CD4-positive, alpha-beta T cell treated with Interleukin-4 for 4 hours (primary cell): ENCODE results near the gene LIMS2.

Source experiments
- DNase-seq: peaks from one replicate; pipeline ENCODE4 v3.0.0-alpha.2; 2020

LIMS2 gene

DNA sequence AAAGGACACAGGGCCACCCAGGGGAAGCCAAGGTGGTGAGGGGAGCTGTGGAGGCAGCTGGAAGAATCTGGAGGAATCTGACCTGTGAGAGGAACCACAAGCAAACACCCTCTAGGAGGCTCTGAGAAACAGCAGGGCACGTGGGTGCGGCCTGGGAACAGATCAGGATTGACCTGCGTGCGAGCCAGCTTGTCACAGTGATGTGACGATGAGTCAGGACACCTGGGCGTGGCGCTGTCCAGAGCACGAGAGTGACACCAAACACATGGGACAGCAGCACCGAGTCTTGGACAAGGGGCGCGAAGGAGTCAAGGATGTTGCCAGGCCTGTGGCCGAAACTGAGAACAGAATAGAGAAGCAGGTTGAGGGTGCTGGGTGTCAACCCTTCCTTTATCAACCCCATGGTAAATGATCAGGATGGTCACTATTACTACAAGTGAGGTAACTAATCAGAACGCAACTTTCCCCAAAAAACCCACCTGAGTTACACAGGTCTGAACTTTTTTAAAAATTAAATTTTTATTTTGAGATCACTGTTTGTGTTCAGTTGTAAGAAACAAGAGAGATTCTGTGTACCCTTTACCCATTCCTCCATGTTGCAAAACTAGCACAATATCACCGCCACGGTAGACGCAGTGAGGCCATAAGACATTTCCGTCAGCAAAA is 25.3 kb upstream of the LIMS2 start:
- DNase-seq: peak; percentile 41

DNA sequence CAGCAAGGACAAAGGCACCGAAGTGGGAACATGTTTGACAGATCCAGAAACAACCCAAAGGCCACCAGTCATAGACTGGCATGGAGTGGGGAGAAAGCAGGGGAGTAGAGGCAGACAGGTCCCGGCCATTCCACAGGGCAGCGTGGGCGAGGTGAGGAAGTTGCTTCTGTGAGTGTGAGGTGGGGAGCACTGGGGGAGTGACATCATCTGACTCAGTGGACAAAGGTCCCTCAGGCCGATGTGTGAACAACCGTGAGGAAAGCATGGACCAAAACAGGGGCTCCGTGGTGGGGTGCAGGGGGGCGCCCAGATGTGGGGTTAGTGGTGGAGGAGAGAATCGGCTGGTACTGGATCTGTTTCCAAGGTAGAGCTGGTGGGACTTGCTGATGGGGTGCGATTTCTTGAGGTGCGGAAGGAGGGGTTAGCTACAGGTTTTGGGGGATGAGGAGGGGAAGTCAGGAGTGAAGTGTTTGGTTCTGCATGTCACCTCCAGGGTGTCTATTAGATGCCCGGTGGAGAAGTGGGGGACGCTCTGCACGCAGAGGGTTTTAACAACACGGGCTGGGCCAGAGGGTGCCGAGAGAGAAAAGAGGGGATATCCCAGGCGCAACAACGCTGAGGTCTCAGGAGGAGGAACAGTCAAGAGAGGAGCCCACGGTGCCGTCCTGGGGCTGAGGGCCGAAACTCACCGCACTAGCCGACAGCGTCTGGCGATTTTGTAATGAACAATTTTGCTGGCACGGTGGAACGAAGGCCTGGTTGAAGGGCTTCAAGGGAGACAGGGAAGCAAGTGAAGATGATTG is 23.4 kb upstream of the LIMS2 start:
- DNase-seq: no peak

DNA sequence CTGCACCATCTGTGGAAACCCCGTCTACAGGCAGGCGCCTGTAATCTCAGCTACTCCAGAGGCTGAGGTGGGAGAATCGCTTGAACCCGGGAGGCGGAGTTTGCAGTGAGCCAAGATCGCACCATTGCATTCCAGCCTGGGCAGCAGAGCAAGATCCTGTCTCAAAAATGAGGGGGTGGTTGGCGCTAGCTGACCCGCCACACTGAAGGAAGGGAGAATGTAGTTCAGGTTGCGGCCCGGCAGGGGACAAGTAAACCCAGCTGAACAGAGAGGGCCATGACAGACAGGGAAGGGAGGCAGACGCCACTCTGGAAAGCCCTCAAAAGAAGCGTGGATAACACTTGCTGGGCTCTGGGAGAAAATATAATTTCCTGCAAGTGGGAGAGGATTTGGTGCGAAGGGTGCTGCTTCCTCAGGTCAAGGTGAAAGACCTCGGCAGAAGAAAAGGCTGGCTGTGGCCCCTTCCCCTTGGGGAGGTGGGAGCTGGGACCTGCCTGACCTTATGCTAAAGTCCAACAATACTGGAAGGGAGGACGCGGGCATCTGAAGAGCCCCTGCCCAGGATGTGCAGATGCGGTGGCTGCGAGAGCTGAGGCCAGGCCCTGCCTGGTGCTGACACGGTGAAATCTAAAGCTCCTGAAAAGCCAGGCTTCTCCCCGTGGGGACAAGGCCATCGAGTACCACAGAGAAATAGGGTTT is 22.3 kb upstream of the LIMS2 start:
- DNase-seq: no peak

DNA sequence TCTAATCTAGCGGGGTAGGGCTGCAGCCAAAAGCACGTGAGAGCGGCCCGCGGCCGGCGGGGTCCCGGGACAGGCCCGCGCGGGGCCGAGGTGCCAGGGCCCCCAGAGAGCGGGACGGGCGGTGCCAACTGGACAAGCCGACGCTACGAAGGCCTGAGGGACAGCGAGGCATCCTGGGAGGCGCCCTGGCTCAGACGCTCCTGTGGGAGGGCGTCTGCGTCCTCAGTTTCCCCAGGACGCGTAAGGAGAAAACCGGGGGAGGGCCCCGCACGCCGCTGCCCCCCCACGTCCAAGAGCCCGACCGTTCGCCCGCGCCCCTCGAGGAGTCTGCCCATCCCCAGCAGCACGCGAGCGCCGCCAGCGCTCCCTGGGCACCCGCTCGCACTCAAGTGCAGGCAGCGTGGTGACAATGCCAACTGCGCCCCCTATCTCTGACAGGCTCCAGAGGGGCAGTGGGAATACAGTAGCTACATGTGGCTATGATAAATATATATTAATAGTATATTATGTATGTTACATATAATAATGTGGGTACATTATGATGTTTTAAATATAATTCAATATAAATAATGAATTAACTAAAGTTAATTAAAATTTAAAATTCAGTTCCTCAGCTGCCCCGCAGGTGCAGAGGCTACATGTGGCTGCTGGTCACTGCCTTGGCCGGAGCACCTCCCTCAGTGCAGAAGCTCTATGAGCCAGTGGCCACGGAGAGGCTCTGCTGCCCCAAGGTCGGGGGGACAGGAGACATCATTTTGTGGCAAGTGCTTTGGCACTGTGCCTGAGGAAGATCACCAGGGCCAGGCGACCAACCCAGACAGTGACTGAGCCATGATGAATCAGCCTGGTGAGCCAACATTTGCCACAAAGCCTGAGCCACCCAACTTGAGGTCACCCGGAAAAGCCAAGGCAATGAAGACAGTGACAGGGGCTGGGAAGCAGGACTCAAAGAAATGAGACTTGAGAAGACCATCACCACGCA is 20.5 kb upstream of the LIMS2 start:
- DNase-seq: peak; percentile 47

DNA sequence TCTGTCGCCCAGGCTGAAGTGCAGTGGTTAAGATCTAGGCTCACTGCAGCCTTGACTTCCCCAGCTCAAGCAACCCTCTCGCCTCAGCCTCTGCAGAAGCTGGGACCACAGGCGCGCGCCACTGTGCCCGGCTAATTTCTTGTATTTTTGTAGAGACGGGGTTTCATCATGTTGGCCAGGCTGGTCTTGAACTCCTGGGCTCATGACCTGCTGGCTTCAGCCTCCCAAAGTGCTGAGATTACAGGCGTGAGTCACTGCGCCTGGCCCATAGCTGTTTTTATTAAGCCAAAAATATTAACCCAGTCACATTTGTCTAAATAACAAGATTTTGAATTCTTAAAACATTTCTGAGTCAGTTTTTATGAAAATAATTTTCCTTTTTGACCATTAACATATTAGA is 19.7 kb upstream of the LIMS2 start:
- DNase-seq: no peak

DNA sequence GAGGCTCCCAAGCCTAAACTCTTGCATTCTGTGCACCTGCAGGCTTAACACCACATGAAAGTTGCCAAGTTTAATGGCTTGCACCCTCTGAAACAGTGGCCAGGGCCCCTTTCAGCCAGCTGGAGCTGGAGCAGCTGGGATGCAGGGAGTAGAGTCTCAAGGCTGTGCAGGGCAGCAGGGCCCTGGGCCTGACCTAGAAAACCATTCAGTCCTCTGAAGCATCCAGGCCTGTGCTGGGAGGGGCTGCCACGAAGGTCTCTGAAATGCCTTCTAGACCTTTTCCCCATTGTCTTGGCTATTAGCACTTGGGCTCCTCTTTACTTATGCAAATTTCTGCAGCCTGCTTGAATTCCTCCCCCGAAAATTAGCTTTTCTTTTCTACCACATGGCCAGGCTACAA is 15.4 kb upstream of the LIMS2 start:
- no peak for DNase-seq

DNA sequence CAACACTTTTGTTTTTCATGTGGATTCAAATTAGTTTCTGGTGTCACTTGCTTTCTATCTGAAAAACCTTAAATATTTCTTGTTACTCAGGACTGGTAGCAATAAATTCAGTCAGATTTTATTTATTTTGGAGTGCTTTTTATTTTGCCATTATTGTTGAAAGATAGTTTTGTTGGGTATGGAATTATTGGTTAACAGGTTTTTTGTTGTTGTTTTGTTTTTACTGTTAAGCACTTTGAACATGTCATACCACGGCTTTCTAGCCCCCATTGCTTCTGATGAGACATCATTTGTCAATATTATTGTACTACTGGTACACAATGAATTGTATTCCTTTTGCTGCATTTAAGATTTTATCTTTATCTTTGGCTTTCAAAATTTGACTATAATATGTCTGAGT is 13.1 kb upstream of the LIMS2 start:
- DNase-seq: no peak

DNA sequence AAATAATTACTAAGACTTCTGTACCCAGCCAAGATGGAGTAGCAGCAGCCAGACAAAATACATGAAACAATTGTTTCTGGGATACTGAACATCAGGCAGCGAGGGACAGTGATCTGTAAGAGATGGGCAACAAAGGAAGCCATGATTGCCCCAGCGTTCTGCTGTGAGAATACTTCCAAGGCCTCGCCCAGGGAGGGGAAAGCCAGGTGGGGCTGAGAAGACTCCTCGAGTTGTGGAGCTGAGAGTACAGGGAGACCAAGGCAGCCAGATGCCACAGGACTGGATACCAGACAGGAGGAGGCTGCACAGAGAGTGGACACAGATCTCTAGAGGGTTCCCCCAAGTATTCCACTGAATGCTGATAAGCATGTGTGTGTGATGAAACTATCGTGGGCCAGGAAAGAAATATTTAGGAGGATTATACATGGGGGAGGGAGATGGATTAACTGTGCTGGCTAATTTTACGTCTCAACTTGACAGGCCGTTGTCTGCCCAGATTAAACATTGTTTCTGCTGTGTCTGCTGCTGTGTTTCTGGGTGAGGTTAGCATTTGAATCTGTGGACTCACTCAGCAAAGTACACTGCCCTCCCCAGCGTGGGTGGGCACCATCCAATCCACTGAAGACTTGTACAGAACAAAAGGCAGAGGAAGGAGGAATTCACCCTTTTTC is 10.2 kb upstream of the LIMS2 start:
- no peak for DNase-seq

DNA sequence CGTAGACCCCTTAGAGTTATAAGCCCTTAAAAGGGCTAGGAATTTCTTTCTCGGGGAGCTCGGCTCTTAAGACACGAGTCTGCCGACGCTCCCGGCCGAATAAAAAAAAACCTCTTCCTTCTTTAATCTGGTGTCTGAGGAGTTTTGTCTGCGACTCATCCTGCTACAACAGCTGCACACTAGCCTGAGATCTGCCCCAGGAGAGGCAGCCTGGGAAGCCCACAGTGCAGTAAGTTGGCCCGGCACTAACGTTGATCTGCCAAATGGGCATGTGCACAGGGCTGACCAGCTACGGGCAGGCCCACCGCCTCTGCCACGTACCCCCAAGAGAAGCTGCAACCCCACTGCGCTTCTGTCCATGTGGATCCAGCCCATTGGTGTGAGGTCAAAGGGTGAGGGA is 8.4 kb upstream of the LIMS2 start:
- no peak for DNase-seq

DNA sequence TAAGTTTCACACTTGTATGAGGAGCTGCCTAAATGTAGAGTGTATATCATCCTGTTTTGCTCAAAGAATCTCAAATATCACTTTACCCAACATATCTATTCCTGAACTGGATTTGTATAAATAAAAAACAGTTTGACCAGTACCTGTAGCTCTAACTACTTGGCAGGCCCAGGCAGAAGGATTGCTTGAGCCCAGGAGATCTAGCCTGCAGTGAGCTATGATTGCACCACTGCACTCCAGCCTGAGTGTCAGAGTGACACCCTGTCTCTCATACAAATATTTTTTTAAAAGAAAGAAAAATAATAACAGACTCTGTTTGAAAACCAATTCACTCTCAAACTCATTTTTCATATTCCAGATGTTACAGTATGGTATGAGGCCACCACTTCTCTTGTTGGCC is 7.7 kb upstream of the LIMS2 start:
- DNase-seq: no peak

DNA sequence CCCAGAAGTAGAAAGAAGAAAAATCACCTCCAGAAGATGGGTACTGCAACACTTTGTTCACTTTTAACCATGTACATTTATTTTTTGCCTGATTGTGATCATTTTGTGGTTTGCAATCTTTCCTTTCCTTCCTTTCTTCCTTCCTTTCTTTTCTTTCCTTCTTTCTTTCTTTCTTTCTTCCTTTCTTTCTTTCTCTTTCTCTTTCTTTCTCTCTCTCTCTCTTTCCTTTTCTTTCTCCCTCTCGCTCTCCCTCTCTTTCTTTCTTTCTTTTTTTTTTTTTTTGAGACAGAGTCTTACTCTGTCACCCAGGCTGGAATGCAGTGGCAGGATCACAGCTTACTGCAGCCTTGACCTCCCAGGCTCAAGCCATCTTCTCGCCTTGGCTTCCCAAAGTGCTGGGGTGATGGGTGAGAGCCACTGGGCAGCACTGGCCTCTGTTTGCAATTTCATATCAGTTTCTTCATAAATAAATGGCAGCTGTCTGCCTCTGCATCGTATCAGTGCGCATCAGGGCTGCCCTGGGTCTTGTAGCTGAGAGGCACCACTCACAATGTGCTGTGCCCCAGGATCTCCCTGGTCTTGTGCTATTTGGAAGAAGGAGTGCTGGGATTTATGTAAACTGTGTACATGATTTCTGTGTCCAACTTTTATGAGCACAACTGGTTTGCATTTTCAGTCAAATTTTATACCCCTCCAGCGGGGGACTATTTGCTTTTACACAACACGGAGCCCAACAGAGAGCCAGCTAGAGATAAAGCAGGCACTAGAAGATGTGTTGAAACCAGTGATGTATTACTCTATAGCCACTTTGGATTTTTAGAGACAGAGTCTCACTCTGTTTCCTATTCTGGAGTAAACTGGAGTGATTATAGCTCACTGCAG is 6.9 kb upstream of the LIMS2 start:
- DNase-seq: no peak

DNA sequence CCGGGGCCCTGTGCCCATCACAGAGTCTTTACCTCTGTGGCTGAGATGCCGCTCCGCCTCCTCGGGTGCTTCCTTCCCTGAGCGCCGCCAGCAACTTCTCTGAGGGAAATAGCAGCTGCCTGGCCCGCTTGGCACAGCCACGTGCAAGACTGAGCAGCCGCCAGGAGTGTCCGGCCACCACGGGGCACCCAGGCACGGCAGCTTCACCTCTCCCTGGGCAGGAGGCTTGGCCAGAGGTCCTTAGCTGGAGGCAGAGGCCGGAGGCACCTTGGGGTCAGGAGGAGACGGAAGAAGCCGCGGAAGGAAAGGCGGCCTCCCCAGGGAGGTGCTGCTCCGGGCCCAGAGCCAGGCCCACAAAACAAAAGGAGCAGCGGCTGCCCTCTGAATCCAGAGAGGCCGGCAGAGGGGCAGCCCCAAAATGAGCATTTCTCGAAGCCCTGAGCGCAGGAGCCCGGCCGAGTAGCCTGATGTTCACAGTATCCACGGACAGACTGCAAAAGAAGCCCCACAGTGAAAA is 6.0 kb upstream of the LIMS2 start:
- DNase-seq: no peak

DNA sequence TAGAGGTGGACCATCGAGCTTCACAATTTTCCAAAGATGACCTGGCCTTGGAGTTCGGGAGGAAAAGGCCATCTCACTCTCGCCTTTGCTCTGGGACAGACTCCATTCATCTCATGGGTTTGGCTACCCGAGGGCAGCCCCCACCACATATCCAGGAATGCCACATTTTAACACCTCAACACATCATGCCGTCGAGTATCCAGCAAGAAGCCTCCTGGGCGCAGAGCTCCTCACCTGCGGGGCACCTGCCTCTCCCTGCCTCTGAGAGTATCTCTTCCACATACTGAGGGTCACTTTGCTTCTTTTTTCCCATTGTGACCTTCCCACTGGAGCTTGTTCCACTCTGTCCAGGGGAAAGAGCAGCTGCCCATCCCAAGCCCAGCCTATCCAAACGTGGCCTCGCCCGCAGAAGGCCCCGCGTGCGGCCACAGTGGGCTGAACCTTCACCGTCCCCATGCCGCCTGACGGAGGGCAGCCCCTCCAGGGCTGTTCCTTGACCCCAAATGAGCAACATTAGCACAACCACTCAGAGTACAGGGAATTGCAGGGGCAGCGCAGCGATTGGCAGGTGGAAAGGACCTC is 5.5 kb upstream of the LIMS2 start:
- no peak for DNase-seq

DNA sequence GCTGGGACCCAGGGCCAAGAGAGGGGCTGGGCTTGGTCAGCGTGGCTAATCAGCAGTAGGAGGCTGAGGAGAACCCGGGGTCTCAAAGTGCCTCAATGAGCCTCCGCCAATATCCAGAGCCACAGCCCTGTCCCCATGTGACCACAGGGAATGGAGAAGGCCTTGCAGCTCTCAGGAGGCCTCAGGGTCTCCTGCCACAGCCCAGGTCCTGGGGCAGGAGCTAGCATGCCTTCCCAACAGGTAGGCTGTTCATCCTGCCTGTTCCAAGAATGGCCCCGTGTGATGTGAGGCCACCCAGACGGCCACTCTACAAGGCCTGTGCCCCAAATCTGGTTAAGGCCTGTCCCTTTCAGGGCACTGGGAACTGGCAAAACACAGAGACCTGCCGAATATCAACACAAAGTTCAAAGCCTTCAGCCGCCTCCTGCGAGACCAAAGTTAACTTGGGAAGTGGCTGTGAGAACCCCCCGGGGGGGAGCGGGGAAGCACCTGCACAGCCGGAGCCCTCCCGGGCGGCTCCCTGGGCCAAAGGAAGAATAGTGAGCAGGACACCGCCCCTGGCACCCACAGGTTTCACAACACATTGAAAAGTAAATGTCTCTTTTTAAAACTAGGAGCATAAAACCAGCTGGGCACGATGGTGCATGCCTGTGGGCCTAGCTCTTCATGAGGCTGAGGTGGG is 4.5 kb upstream of the LIMS2 start:
- DNase-seq: no peak

DNA sequence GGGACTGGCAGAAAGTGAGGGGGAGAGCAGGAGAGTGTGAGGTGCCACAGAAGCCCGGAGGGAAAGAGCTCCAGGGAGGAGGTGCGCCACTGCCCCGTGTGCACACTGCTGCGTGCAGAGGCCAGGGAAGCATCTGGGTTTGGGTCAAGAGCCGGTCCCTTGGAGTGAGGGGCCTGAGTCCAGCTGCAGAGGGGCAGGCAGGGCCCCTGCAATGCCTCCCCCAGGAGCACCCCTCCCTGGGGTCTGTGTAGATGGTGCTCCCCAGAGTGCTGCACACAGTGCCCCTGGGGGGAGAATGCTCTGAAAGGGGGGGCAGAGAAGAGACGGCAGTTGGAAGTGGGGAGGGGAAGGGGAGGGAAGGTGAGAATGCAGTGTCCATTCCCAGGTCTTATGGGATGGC is 3.7 kb upstream of the LIMS2 start:
- no peak for DNase-seq

DNA sequence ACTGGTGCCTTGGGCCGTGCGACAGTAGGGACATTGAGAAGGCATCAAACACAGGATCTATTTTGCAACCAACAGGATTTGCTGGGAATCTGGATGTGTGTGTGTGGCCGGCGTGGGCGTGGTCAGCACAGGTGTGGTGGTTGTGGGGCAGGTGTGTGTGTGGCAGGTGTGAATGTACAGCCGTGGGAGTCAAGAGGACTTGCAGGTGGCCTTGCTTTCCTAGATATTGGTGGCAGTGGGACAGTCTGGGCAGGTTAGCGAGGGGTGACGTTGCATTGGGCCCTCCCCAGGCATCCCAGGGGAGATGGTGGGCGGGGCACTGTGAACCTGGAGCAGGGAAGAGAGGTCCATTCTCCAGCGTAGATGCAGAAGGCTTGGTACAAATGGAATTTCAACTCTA is 3.2 kb upstream of the LIMS2 start:
- no peak for DNase-seq

DNA sequence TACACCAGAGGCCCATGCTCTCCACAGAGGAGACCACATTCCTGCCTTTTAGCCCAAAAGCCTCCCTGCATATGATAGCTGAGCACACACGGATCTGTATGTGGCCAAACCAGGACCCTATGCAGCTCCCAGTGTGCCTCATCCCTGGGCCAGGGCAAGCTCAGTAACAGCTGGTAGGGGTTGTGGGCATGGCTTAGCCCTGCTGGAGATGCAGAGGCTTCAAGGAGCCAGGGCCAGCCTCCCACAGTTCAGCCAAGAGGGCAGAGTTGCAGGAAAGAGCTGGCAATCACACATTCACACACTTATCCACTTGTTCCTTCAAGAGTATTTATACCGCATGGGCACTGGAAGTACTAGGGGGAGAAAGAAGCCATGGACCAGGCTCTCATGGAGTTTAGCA is 1.6 kb upstream of the LIMS2 start:
- DNase-seq: no peak

DNA sequence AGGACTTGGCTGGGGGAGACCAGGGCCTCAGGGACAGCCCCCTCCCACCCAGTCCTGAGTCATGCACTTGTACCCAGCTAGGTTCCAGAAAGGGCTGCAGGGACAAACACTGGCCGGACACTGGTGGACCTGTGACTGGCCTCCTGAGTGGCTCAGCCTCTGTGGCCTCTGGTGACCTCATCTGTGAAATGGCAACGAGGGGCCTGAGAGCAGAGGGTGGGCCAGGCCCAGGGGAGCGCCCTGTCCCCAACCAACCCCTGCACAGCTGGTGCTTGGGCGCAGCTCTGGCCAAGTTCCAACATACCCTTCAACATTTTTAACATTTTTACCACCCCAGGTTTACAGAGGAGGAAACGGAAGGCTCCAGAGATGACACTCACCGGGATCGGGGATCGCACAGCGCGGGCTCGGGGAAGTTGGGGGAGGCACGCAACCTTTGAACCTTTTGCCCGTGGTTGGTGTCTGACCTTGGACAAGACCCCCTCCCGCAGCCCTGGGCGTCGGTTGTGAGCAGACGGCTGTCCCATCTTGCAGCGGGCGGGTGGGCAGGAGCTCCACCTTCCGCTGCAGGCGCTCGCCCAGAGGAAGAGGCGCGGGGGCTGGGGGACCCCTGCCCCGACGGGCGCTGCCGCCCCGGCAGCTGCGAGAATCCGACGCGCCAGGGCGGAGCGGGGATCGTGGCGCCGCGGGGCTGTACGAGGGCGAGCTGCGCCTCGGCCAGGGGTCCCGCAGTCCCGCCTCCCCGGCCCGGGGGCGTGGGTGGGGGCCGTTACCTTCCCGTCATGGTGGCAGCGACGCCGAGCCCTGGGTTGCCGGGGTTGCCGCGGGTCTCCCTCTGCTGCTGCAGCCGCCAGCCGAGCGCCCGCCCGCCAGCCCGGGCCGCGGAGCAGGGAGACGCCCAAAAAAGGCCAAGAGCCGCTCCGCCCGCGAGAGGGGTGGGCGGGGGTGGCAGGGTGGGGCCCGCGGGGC is 805 bp downstream of the LIMS2 start:
- DNase-seq: no peak
